B cell (primary cell): ENCODE results near the gene ZNF672. TPM values are rescaled to one million over a fixed set of nuclear protein-coding genes. Genes with fewer than 3 reads are reported as not detected.

Experiments used
- ATAC-seq: fragments of 200-7000 bp; cut with Tn5 transposase; one replicate; pipeline ENCODE4 v1.10.0; 2021; ENCODE audit warnings: low read depth, mild to moderate bottlenecking, moderate number of reproducible peaks, moderate library complexity
- CTCF ChIA-PET: fragments of 350-600 bp; sonication (Branson Sonifier 250); formaldehyde crosslinking; loops from one replicate; lab custom pipeline; 2021; ENCODE audit warnings: antibody characterized with exemption, inconsistent platforms; lab: Charles Lee
- POLR2A ChIA-PET: fragments of 350-600 bp; sonication (Branson Sonifier 250); formaldehyde crosslinking; loops from one replicate; lab custom pipeline; 2021; ENCODE audit warnings: antibody characterized with exemption; lab: Charles Lee
- DNase-seq: peaks from one replicate; pipeline ENCODE4 v3.0.0; 2013
- H2AFZ ChIP-seq: 2 replicates; pipeline ENCODE4 v1.6.1; 2012; ENCODE audit warnings: mild to moderate bottlenecking, low read depth, low read length; ENCODE audit not compliant: insufficient read depth, poor library complexity, severe bottlenecking
- H3K27ac ChIP-seq, 2 donors: 1 replicate in 1 of 2; 2 replicates in 1 of 2; pipeline ENCODE4 v1.5.1; 2012 to 2013; ENCODE audit warnings: low read length in 2 of 2, mild to moderate bottlenecking in 2 of 2, moderate library complexity in 1 of 2
- H3K27me3 ChIP-seq, 4 experiments: fragments of 200-600 bp in 1 of 4; sonication (generic) in 1 of 4; replicated peaks in 1 of 4; 1 replicate in 2 of 4; 2 replicates in 2 of 4; pipeline versions ENCODE4 v1.6.1 to v1.7.0; 2013 to 2016; ENCODE audit warnings: low read length in 3 of 4, mild to moderate bottlenecking in 2 of 4, mixed read lengths in 1 of 4, moderate library complexity in 1 of 4; ENCODE audit not compliant: insufficient read depth in 4 of 4, control insufficient read depth in 3 of 4; ENCODE audit errors: control extremely low read depth in 1 of 4
- H3K36me3 ChIP-seq, 2 experiments: replicated peaks in 1 of 2; 1 replicate in 1 of 2; 2 replicates in 1 of 2; pipeline versions ENCODE4 v1.6.1 to v1.7.1; 2013; ENCODE audit warnings: low read length in 1 of 2; ENCODE audit not compliant: insufficient read depth in 2 of 2, control insufficient read depth in 1 of 2; ENCODE audit errors: control extremely low read depth in 1 of 2, extremely low read depth in 1 of 2
- H3K4me1 ChIP-seq, 2 donors: fragments of 200-600 bp in 1 of 2; sonication (generic) in 1 of 2; 1 replicate in 1 of 2; 2 replicates in 1 of 2; pipeline versions ENCODE4 v1.5.1 to v1.6.1; 2013 to 2017; ENCODE audit warnings: low read length in 2 of 2; ENCODE audit not compliant: control insufficient read depth in 2 of 2, insufficient read depth in 2 of 2
- H3K4me2 ChIP-seq: replicated peaks from 2 replicates; pipeline ENCODE3; 2012; ENCODE audit warnings: mild to moderate bottlenecking, low read depth, low read length; ENCODE audit not compliant: poor library complexity, severe bottlenecking
- H3K4me3 ChIP-seq, 5 experiments: fragments of 200-600 bp in 1 of 5; sonication (generic) in 1 of 5; 1 replicate in 3 of 5; 2 replicates in 2 of 5; pipeline versions ENCODE4 v1.5.1 to v1.7.0; 2011 to 2016; ENCODE audit warnings: low read length in 4 of 5, mild to moderate bottlenecking in 4 of 5, low read depth in 2 of 5, control low read depth in 1 of 5, moderate library complexity in 1 of 5; ENCODE audit not compliant: insufficient read depth in 1 of 5; ENCODE audit errors: control extremely low read depth in 1 of 5, extremely low read depth in 1 of 5
- H3K79me2 ChIP-seq: fragments of 200-600 bp; sonication (generic); one replicate; pipeline ENCODE4 v1.6.0; 2016; ENCODE audit warnings: low read length; ENCODE audit not compliant: control insufficient read depth, insufficient read depth
- H3K9ac ChIP-seq: fragments of 200-600 bp; sonication (generic); 2 replicates; pipeline ENCODE4 v1.6.1; 2017; ENCODE audit warnings: mild to moderate bottlenecking, low read length, moderate library complexity
- H3K9me3 ChIP-seq, 3 donors: one replicate each; pipeline versions ENCODE4 v1.6.1 to v1.7.1; 2013; ENCODE audit warnings: low read length in 2 of 3; ENCODE audit not compliant: control insufficient read depth in 2 of 3, insufficient read depth in 1 of 3; ENCODE audit errors: control extremely low read depth in 1 of 3
- H4K20me1 ChIP-seq: 2 replicates; pipeline ENCODE4 v1.6.0; 2012; ENCODE audit warnings: mild to moderate bottlenecking, low read length; ENCODE audit not compliant: insufficient read depth, control insufficient read depth, poor library complexity, severe bottlenecking
- H3K27ac Mint-ChIP-seq: one replicate; pipeline ENCODE4 v1.8.0; 2021; ENCODE audit warnings: mixed read lengths
- H3K27me3 Mint-ChIP-seq: one replicate; pipeline ENCODE4 v1.8.0; 2021; ENCODE audit warnings: mixed read lengths
- H3K4me1 Mint-ChIP-seq: one replicate; pipeline ENCODE4 v1.8.0; 2021; ENCODE audit warnings: mixed read lengths
- H3K4me3 Mint-ChIP-seq: one replicate; pipeline ENCODE4 v1.8.0; 2021; ENCODE audit warnings: mixed read lengths
- H3K9me3 Mint-ChIP-seq: one replicate; pipeline ENCODE4 v1.8.0; 2022; ENCODE audit warnings: mixed read lengths; ENCODE audit not compliant: insufficient read depth
- CTCF ChIP-seq: fragments of 200-600 bp; IDR thresholded peaks from one replicate; pipeline ENCODE4 v1.8.0; 2022; ENCODE audit warnings: antibody characterized with exemption, mild to moderate bottlenecking
- EZH2 ChIP-seq: IDR thresholded peaks from 2 replicates; pipeline ENCODE4 v1.6.1; 2012; ENCODE audit warnings: borderline replicate concordance, low read depth, mild to moderate bottlenecking, moderate library complexity, low read length; ENCODE audit not compliant: insufficient read depth, poor library complexity, severe bottlenecking
- WGBS: methylation state at CpG from one replicate; pipeline ENCODE4 v1.1.5; 2013; ENCODE audit warnings: missing lambda C conversion rate; ENCODE audit not compliant: insufficient coverage; 5-methylcytosine and 5-hydroxymethylcytosine counted together
- intact Hi-C: fragments of 100-400 bp; cut with micrococcal nuclease; formaldehyde crosslinking; loops from one replicate; pipeline ENCODE4 v1.10.0; 2022
- polyA plus RNA-seq: library from polyadenylated mRNA; depleted of rRNA; stranded (reverse); fragments of >200 nt; gene quantifications from 2 replicates; pipeline ENCODE4 v1.2.3, GENCODE V29; 2012
- total RNA-seq, 2 donors: library from RNA; stranded (reverse); fragments of 120-200 nt in 1 of 2; gene quantifications; 1 replicate in 1 of 2; 2 replicates in 1 of 2; pipeline versions ENCODE4 v1.2.3 to v1.2.4, GENCODE V29; 2013 to 2022

Gene ZNF672
- total and polyA plus RNA-seq, 2 donors (not counting 1 experiment from before 2014, with no cell fraction given), result 46.4 to 56.3 TPM

GRCh38 chr1:248892590-248892989 lies 54.6 kb downstream of the ZNF672 start:
- Histone ChIP-seq H3K79me2 (no peaks in the 10 kb centered on the region), H3K4me1 (no peaks in the 10 kb centered on the region), H3K27ac (no peak overlapping the region), H2AFZ (no peak overlapping the region), H3K4me3 (no peak overlapping the region), H3K4me2 (no peak overlapping the region), H3K36me3 (no peaks in the 10 kb centered on the region), H3K9ac (no peak overlapping the region), H3K9me3 (peaks cover 0 to 3% (median 1%) of the 10 kb centered on the region in 3 donors), H4K20me1 (no peaks in the 10 kb centered on the region), H3K27me3 (peaks cover 0 to 12% (median 3%) of the 10 kb centered on the region in 4 experiments)
- POLR2A ChIA-PET, result no interaction called here
- Mint-ChIP-seq H3K9me3 (no peaks in the 10 kb centered on the region), H3K4me3 (no peak overlapping the region), H3K27ac (no peak overlapping the region), H3K27me3 (peaks cover 21% of the 10 kb centered on the region), H3K4me1 (no peaks in the 10 kb centered on the region)
- CTCF ChIA-PET, result no interaction called here
- TF ChIP-seq CTCF (no peak), EZH2 (no peak)
- DNase-seq, result no peak
- intact Hi-C loops, result no loop called here
- WGBS, result no CpG with 5 or more reads among the region's 1 CpG
- ATAC-seq, result no peak

GRCh38 chr1:248894837-248895236 lies 56.8 kb downstream of the ZNF672 start:
- H3K4me1 Mint-ChIP-seq, result no peaks in the 10 kb centered on the region
- no peaks in the 10 kb centered on the region for H4K20me1 ChIP-seq
- ChIA-PET CTCF (no interaction called here), POLR2A (no interaction called here)
- H3K27ac ChIP-seq, result no peak overlapping the region
- H3K27me3 ChIP-seq, result peaks cover 0 to 18% (median 6%) of the 10 kb centered on the region in 4 experiments
- H3K4me1 ChIP-seq, result no peaks in the 10 kb centered on the region
- H3K4me2 ChIP-seq, result no peak overlapping the region
- H3K79me2 ChIP-seq, result no peaks in the 10 kb centered on the region
- H3K9me3 ChIP-seq, result peaks cover 0 to 7% (median 1%) of the 10 kb centered on the region in 3 donors
- ATAC-seq (no peak), DNase-seq (no peak)
- no peak overlapping the region for H3K4me3 ChIP-seq
- H3K27me3 Mint-ChIP-seq, result peaks cover 33% of the 10 kb centered on the region
- no peak overlapping the region for H3K9ac ChIP-seq
- no peaks in the 10 kb centered on the region for H3K36me3 ChIP-seq
- H2AFZ ChIP-seq, result no peak overlapping the region
- no peak for TF ChIP-seq EZH2
- intact Hi-C loops, result no loop called here
- no peak overlapping the region for H3K27ac Mint-ChIP-seq
- H3K4me3 Mint-ChIP-seq, result no peak overlapping the region
- no peaks in the 10 kb centered on the region for H3K9me3 Mint-ChIP-seq
